Measurements from ENCODE around the gene ZC3H10. TPM values are rescaled to one million over a fixed set of nuclear protein-coding genes. Genes with fewer than 3 reads are reported as not detected.

ZC3H10 gene
- total and polyA plus RNA-seq, 2 donors = 3.1 to 4.3 TPM

DNA sequence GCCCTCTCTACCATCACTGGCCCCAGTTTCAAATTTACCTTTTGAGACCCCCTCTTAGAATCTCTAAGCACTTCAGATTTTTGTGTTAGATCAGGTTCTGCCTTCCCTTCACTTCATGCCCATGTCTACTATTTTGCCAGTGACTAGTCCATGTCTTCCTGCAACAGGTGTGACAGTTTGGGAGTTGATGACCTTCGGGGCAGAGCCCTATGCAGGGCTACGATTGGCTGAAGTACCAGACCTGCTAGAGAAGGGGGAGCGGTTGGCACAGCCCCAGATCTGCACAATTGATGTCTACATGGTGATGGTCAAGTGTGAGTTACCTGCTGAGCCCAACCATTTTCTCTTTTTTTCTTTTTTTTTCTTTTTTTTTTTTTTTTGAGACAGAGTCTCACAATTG is 19.5 kb upstream of the ZC3H10 start:
- Histone ChIP-seq H3K27me3 (ENCODE audit: control insufficient read depth in 2 of 2, insufficient read depth in 1 of 2, low read length in 1 of 2) (peaks cover 2 to 11% of the 10 kb centered on the region in 2 donors), H3K4me3 (ENCODE audit: low read length in 2 of 2) (no peak overlapping the region), H3K4me1 (ENCODE audit: control insufficient read depth in 2 of 2, insufficient read depth in 2 of 2, low read length in 2 of 2) (peaks cover 9 to 15% of the 10 kb centered on the region in 2 donors), H3K36me3 (ENCODE audit: control insufficient read depth in 2 of 2, insufficient read depth in 2 of 2, low read length in 1 of 2) (no peaks in the 10 kb centered on the region), H3K27ac (ENCODE audit: low read depth in 1 of 2, low read length in 1 of 2) (no peak overlapping the region), H3K9me3 (ENCODE audit: control insufficient read depth in 2 of 2, insufficient read depth in 1 of 2, low read length in 1 of 2) (no peaks in the 10 kb centered on the region)
- WGBS = 94% methylated on average over 3 of the region's 3 CpGs
- no peak for DNase-seq (ENCODE audit: low read depth in 6 of 9, low spot score in 9 of 9)

DNA sequence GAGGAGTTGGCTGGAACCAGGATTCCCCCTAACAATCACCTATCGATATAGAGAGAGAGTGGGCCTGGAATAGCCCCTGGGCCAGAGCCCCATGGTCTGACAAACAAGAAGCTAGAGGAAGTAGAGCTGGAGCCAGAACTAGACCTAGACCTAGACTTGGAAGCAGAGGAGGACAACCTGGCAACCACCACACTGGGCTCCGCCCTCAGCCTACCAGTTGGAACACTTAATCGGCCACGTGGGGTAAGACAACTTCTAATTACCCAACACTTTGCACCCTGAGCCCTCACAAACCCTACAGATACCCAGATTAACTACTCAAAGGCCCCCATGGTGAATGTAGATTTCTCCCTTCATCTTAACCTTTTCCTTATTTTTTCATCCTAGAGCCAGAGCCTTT is 18.3 kb upstream of the ZC3H10 start:
- DNase-seq (ENCODE audit: low read depth in 6 of 9, low spot score in 9 of 9) = no peak
- H3K27ac ChIP-seq (ENCODE audit: low read depth in 1 of 2, low read length in 1 of 2) = no peak overlapping the region
- H3K36me3 ChIP-seq (ENCODE audit: control insufficient read depth in 2 of 2, insufficient read depth in 2 of 2, low read length in 1 of 2) = no peaks in the 10 kb centered on the region
- H3K4me3 ChIP-seq (ENCODE audit: low read length in 2 of 2) = no peak overlapping the region
- peaks cover 2 to 11% of the 10 kb centered on the region in 2 donors for H3K27me3 ChIP-seq (ENCODE audit: control insufficient read depth in 2 of 2, insufficient read depth in 1 of 2, low read length in 1 of 2)
- peaks cover 0 to 5% of the 10 kb centered on the region in 2 donors for H3K9me3 ChIP-seq (ENCODE audit: control insufficient read depth in 2 of 2, insufficient read depth in 1 of 2, low read length in 1 of 2)
- H3K4me1 ChIP-seq (ENCODE audit: control insufficient read depth in 2 of 2, insufficient read depth in 2 of 2, low read length in 2 of 2) = peaks cover 9 to 17% of the 10 kb centered on the region in 2 donors
- WGBS = over 99% methylated on average over 4 of the region's 4 CpGs

DNA sequence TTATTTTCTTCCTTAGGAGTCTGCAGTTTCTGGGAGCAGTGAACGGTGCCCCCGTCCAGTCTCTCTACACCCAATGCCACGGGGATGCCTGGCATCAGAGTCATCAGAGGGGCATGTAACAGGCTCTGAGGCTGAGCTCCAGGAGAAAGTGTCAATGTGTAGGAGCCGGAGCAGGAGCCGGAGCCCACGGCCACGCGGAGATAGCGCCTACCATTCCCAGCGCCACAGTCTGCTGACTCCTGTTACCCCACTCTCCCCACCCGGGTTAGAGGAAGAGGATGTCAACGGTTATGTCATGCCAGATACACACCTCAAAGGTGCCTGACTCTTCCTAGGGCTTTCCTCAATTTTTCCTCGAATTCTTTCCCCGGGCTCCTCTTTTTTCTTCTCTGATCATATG is 17.0 kb upstream of the ZC3H10 start:
- no peak for DNase-seq (ENCODE audit: low read depth in 6 of 9, low spot score in 9 of 9)
- Histone ChIP-seq H3K4me3 (ENCODE audit: low read length in 2 of 2) (no peak overlapping the region), H3K27me3 (ENCODE audit: control insufficient read depth in 2 of 2, insufficient read depth in 1 of 2, low read length in 1 of 2) (peaks cover 0 to 11% of the 10 kb centered on the region in 2 donors), H3K9me3 (ENCODE audit: control insufficient read depth in 2 of 2, insufficient read depth in 1 of 2, low read length in 1 of 2) (peaks cover 0 to 5% of the 10 kb centered on the region in 2 donors), H3K36me3 (ENCODE audit: control insufficient read depth in 2 of 2, insufficient read depth in 2 of 2, low read length in 1 of 2) (no peaks in the 10 kb centered on the region), H3K27ac (ENCODE audit: low read depth in 1 of 2, low read length in 1 of 2) (no peak overlapping the region), H3K4me1 (ENCODE audit: control insufficient read depth in 2 of 2, insufficient read depth in 2 of 2, low read length in 2 of 2) (peaks cover 14 to 30% of the 10 kb centered on the region in 2 donors)
- 95% methylated on average over 14 of the region's 14 CpGs for WGBS

DNA sequence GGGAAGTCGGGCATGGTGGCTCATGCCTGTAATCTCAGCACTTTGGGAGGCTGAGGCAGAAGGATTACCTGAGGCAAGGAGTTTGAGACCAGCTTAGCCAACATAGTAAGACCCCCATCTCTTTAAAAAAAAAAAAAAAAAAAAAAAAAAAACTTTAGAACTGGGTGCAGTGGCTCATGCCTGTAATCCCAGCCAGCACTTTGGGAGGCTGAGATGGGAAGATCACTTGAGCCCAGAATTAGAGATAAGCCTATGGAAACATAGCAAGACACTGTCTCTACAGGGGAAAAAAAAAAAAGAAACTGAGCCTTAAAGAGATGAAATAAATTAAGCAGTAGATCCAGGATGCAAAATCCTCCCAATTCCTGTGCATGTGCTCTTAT is 15.4 kb upstream of the ZC3H10 start:
- no peak for DNase-seq (ENCODE audit: low read depth in 6 of 9, low spot score in 9 of 9)
- peaks cover 15 to 37% of the 10 kb centered on the region in 2 donors for H3K4me1 ChIP-seq (ENCODE audit: control insufficient read depth in 2 of 2, insufficient read depth in 2 of 2, low read length in 2 of 2)
- peaks cover 0 to 5% of the 10 kb centered on the region in 2 donors for H3K9me3 ChIP-seq (ENCODE audit: control insufficient read depth in 2 of 2, insufficient read depth in 1 of 2, low read length in 1 of 2)
- H3K4me3 ChIP-seq (ENCODE audit: low read length in 2 of 2) = no peak overlapping the region
- H3K27ac ChIP-seq (ENCODE audit: low read depth in 1 of 2, low read length in 1 of 2) = peak overlapping the region; percentile 56 to 78
- no peaks in the 10 kb centered on the region for H3K27me3 ChIP-seq (ENCODE audit: control insufficient read depth in 2 of 2, insufficient read depth in 1 of 2, low read length in 1 of 2)
- H3K36me3 ChIP-seq (ENCODE audit: control insufficient read depth in 2 of 2, insufficient read depth in 2 of 2, low read length in 1 of 2) = peaks cover 7 to 16% of the 10 kb centered on the region in 2 donors
- WGBS = 100% methylated on average over 1 of the region's 1 CpG

DNA sequence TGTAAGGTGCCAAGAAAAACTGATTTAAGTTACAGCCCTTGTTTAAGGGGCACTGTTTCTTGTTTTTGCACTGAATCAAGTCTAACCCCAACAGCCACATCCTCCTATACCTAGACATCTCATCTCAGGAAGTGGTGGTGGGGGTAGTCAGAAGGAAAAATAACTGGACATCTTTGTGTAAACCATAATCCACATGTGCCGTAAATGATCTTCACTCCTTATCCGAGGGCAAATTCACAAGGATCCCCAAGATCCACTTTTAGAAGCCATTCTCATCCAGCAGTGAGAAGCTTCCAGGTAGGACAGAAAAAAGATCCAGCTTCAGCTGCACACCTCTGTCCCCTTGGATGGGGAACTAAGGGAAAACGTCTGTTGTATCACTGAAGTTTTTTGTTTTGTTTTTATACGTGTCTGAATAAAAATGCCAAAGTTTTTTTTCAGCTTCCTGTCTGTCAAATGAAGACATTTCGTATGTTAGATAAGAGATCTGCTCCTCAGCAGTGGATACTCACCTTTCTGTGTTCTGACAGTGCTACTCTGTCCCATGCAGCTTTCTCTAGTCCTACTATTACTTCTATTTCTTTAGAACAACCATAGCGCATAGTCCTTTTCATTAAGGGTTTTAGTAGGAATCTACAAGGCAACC is 14.9 kb upstream of the ZC3H10 start:
- peak overlapping the region; percentile 78 to 86 for H3K27ac ChIP-seq (ENCODE audit: low read depth in 1 of 2, low read length in 1 of 2)
- peak overlapping the region; percentile 84 to 90 for H3K4me3 ChIP-seq (ENCODE audit: low read length in 2 of 2)
- peak in 2 of 9 donors; percentile 21 to 56 for DNase-seq (ENCODE audit: low read depth in 6 of 9, low spot score in 9 of 9)
- peaks cover 15 to 37% of the 10 kb centered on the region in 2 donors for H3K4me1 ChIP-seq (ENCODE audit: control insufficient read depth in 2 of 2, insufficient read depth in 2 of 2, low read length in 2 of 2)
- H3K27me3 ChIP-seq (ENCODE audit: control insufficient read depth in 2 of 2, insufficient read depth in 1 of 2, low read length in 1 of 2) = no peaks in the 10 kb centered on the region
- peaks cover 0 to 5% of the 10 kb centered on the region in 2 donors for H3K9me3 ChIP-seq (ENCODE audit: control insufficient read depth in 2 of 2, insufficient read depth in 1 of 2, low read length in 1 of 2)
- WGBS = 42% methylated on average over 6 of the region's 6 CpGs
- H3K36me3 ChIP-seq (ENCODE audit: control insufficient read depth in 2 of 2, insufficient read depth in 2 of 2, low read length in 1 of 2) = peaks cover 9 to 21% of the 10 kb centered on the region in 2 donors

DNA sequence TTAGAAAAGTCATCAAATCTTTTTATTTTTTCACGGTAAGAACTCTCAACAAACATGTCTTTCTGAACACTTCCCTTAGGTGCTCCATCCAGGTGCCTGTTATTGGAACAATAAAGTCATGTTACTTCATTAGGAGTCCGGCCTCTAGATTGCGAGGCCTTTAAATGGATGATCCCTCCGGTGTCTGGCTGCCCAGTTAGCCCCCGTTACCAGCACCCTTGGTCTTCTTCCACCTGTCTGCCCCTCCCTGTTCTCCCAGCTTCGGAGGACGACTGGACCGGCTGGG is 14.3 kb upstream of the ZC3H10 start:
- peaks cover 0 to 5% of the 10 kb centered on the region in 2 donors for H3K9me3 ChIP-seq (ENCODE audit: control insufficient read depth in 2 of 2, insufficient read depth in 1 of 2, low read length in 1 of 2)
- H3K27ac ChIP-seq (ENCODE audit: low read depth in 1 of 2, low read length in 1 of 2) = peak overlapping the region; percentile 78 to 93
- DNase-seq (ENCODE audit: low read depth in 6 of 9, low spot score in 9 of 9) = no peak
- H3K36me3 ChIP-seq (ENCODE audit: control insufficient read depth in 2 of 2, insufficient read depth in 2 of 2, low read length in 1 of 2) = peaks cover 9 to 26% of the 10 kb centered on the region in 2 donors
- WGBS = 4% methylated on average over 8 of the region's 8 CpGs
- H3K4me1 ChIP-seq (ENCODE audit: control insufficient read depth in 2 of 2, insufficient read depth in 2 of 2, low read length in 2 of 2) = peaks cover 15 to 37% of the 10 kb centered on the region in 2 donors
- H3K27me3 ChIP-seq (ENCODE audit: control insufficient read depth in 2 of 2, insufficient read depth in 1 of 2, low read length in 1 of 2) = no peaks in the 10 kb centered on the region
- H3K4me3 ChIP-seq (ENCODE audit: low read length in 2 of 2) = peak overlapping the region; percentile 84 to 90

DNA sequence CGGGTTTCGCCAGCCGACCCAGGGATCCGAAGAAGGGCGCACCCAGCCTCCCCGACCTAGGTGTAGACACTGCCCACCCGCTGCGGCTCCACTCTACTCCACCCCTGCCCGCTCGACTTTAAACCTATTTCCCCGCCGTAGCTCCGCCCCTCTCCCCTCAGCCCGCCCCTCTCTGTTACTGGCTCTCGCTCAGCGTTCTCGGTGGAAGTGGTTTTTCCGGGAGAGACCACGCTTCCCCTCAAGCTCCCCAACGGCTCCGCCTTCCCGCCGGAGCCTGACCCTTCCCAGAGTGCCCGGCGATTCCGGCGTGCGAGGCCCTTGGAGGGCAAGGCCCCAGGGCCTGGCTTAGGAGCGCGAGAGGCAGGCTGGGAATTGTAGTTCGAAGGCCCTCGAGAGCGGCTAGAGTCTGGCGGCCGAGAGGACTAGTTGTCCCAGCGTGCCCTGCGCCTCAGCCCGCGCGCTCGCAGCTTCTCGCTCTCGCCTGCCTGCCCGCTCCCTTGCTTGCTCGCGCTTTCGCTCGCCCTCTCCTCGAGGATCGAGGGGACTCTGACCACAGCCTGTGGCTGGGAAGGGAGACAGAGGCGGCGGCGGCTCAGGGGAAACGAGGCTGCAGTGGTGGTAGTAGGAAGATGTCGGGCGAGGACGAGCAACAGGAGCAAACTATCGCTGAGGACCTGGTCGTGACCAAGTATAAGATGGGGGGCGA is 13.8 kb upstream of the ZC3H10 start, which contains the start of gene PA2G4:
Gene PA2G4, plus strand, starts transcription at position 451 of the 706 bp plus-strand sequence. Its CDS starts 179 bp downstream, at position 630.
- under 1% methylated on average over 60 of the region's 60 CpGs for WGBS

DNA sequence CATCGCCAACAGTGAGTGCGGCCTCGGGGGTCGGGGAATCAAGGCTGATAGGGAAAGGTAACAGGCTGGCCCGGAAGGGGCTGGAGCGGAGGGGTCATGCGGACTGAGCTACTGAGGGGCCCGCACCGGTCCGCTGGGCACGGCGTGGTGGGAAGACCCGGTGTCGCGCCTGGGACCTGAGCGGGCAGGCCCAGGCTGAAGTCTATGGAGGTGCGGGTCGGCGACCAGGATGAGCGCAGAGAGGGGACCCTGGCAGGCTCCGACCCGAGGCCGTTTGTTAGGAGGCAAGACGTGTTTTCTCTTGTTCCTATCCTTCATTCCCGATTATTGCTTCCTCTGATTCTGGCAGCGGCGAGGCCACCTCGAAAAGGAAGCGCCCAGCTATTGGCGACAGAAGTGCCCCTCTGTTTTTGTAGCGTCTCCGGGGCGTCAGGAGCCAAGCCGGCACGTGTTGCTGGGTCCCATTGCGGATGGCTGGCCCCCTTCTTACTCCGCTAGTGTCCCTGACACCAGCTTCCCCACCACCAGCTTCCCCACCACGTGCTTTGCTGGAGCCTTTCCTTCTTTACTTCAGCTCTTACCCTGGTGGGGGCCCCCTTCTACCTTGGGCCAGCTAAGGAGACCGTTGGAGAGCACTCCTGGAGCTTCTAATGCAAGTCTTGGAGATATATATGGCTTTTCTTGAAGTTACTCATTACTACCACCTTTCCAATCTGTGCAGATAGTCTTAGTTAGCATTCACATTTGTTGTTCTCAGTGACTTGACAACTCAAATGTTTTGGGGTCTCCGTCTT is 13.1 kb upstream of the ZC3H10 start:
- Histone ChIP-seq H3K4me1 (ENCODE audit: control insufficient read depth in 2 of 2, insufficient read depth in 2 of 2, low read length in 2 of 2) (peaks cover 15 to 37% of the 10 kb centered on the region in 2 donors), H3K36me3 (ENCODE audit: control insufficient read depth in 2 of 2, insufficient read depth in 2 of 2, low read length in 1 of 2) (peaks cover 19 to 38% of the 10 kb centered on the region in 2 donors)
- 2% methylated on average over 40 of the region's 40 CpGs for WGBS

More for the DNA sequence above, 13.8 kb upstream of the ZC3H10 start, which contains the start of gene PA2G4:
- peak; percentile 91 to 99 (median 95) for DNase-seq (ENCODE audit: low read depth in 6 of 9, low spot score in 9 of 9)
- peaks cover 0 to 5% of the 10 kb centered on the region in 2 donors for H3K9me3 ChIP-seq (ENCODE audit: control insufficient read depth in 2 of 2, insufficient read depth in 1 of 2, low read length in 1 of 2)
- peak within 1 kb of the TSS; percentile 78 to 93 for H3K27ac ChIP-seq (ENCODE audit: low read depth in 1 of 2, low read length in 1 of 2)
- peak within 1 kb of the TSS; percentile 84 to 90 for H3K4me3 ChIP-seq (ENCODE audit: low read length in 2 of 2)
- no peaks in the 10 kb centered on the region for H3K27me3 ChIP-seq (ENCODE audit: control insufficient read depth in 2 of 2, insufficient read depth in 1 of 2, low read length in 1 of 2)
- H3K36me3 ChIP-seq (ENCODE audit: control insufficient read depth in 2 of 2, insufficient read depth in 2 of 2, low read length in 1 of 2) = peaks cover 12 to 30% of the 10 kb centered on the region in 2 donors
- H3K4me1 ChIP-seq (ENCODE audit: control insufficient read depth in 2 of 2, insufficient read depth in 2 of 2, low read length in 2 of 2) = peaks cover 15 to 37% of the 10 kb centered on the region in 2 donors

More for the DNA sequence above, 13.1 kb upstream of the ZC3H10 start:
- H3K27me3 ChIP-seq (ENCODE audit: control insufficient read depth in 2 of 2, insufficient read depth in 1 of 2, low read length in 1 of 2) = no peaks in the 10 kb centered on the region
- H3K4me3 ChIP-seq (ENCODE audit: low read length in 2 of 2) = peak overlapping the region; percentile 84 to 90
- peaks cover 0 to 5% of the 10 kb centered on the region in 2 donors for H3K9me3 ChIP-seq (ENCODE audit: control insufficient read depth in 2 of 2, insufficient read depth in 1 of 2, low read length in 1 of 2)
- H3K27ac ChIP-seq (ENCODE audit: low read depth in 1 of 2, low read length in 1 of 2) = peak overlapping the region; percentile 78 to 93
- DNase-seq (ENCODE audit: low read depth in 6 of 9, low spot score in 9 of 9) = peak in 3 of 9 donors; percentile 7 to 30 (median 12)

Data from thymus (tissue), 11 donors.